Right atrium auricular region (tissue), 2 donors: ENCODE results near the gene PSD2. TPM values are rescaled to one million over a fixed set of nuclear protein-coding genes. Genes with fewer than 3 reads are reported as not detected.

Experiments used
- DNase-seq: peaks from one replicate; pipeline ENCODE4 v3.0.0-alpha.2; 2019; ENCODE audit warnings: low spot score
- H3K27ac ChIP-seq, 2 donors: fragments of 200-600 bp; sonication (generic); 1 replicate in 1 of 2; 2 replicates in 1 of 2; pipeline ENCODE4 v1.5.1; 2016 to 2019
- H3K27me3 ChIP-seq, 2 donors: fragments of 200-600 bp; sonication (generic); one replicate each; pipeline versions ENCODE4 v1.5.1 to v1.6.0; 2017 to 2019
- H3K36me3 ChIP-seq: fragments of 200-600 bp; sonication (generic); one replicate; pipeline ENCODE4 v1.5.1; 2016
- H3K4me1 ChIP-seq, 2 donors: fragments of 200-600 bp; sonication (generic); one replicate each; pipeline versions ENCODE4 v1.5.1 to v1.6.0; 2017 to 2019
- H3K4me3 ChIP-seq, 2 donors: fragments of 200-600 bp; sonication (generic); 1 replicate in 1 of 2; 2 replicates in 1 of 2; pipeline ENCODE4 v1.5.1; 2017 to 2019; ENCODE audit warnings: mild to moderate bottlenecking in 1 of 2, moderate library complexity in 1 of 2
- H3K9me3 ChIP-seq, 2 donors: fragments of 200-600 bp; sonication (generic); one replicate each; pipeline ENCODE4 v1.5.1; 2019
- CTCF ChIP-seq, 2 donors: fragments of 200-600 bp; sonication (generic); IDR thresholded peaks; one replicate each; pipeline ENCODE4 v1.5.1; 2019; ENCODE audit warnings: antibody characterized with exemption in 2 of 2
- total RNA-seq, 2 donors: library from RNA; depleted of rRNA; stranded (reverse); fragments of >200 nt; gene quantifications; one replicate each; pipeline ENCODE4 v1.1.0, GENCODE V29; 2016

PSD2 gene
- total RNA-seq, 2 donors from 2014 or later = 0.12 to 0.19 TPM

- H3K27ac ChIP-seq = no peak overlapping the region
- no peak overlapping the region for H3K4me3 ChIP-seq
- H3K36me3 ChIP-seq = no peaks in the 10 kb centered on the region
- H3K9me3 ChIP-seq = no peaks in the 10 kb centered on the region
- no peak for TF ChIP-seq CTCF (IDR thresholded peaks at IDR 0.05)
- peaks cover 0 to 36% of the 10 kb centered on the region in 2 donors for H3K4me1 ChIP-seq
- H3K27me3 ChIP-seq = peaks cover 5 to 13% of the 10 kb centered on the region in 2 donors
- DNase-seq = no peak
These were observed 44.4 kb upstream of the PSD2 start for GRCh38 chr5:139751236-139751635.

DNA sequence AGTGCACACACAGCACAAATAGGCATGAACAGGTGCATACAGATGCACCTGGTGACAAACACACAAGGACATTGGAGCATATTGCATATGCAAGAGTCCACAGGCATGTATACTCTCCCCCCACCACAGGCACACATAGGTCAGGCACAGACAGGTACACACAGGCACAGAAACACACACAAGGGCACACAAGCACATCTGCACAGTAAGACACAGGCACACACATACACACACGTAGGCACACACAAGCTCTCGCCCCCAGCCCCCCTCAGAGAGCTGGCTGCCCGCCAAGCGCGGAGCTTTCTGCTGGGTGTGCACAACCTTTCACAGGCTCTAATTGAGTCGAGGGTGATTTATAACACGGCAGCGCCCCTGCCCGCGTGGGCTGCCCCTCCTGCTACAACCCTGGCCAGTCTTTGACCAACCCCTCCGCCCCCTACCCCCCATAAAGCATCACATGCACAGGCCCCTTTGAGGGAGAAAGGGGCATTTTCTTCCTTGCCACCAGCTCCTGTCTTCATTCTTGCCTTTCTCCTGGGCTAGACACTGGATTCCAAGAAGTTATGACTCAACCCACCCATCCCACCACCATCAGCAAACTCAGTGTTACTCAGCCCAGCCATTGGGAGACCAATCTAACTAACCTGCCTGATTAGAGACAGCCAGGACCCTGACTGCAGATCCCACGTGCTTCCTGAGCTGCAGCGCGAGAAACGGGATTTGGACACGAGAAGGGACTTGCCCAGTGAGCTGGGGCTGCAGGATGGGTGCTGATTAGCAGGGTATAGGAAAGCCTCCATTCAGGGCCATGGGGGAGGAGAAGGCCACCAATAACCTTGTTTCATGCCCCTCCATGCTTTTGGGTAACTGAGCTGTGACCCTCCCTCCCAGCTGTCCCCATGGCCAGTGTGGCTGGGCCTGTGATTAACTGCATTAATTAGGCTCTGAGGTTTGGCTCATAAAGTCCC lies 42.8 kb upstream of the PSD2 start:
- Histone ChIP-seq H3K4me1 (peaks cover 0 to 22% of the 10 kb centered on the region in 2 donors), H3K4me3 (no peak overlapping the region), H3K36me3 (no peaks in the 10 kb centered on the region), H3K27me3 (peaks cover 5 to 14% of the 10 kb centered on the region in 2 donors), H3K27ac (no peak overlapping the region), H3K9me3 (no peaks in the 10 kb centered on the region)
- no peak for TF ChIP-seq CTCF (IDR thresholded peaks at IDR 0.05)
- no peak for DNase-seq

- H3K4me1 ChIP-seq = peaks cover 0 to 11% of the 10 kb centered on the region in 2 donors
- H3K27ac ChIP-seq = no peak overlapping the region
- no peak for TF ChIP-seq CTCF (IDR thresholded peaks at IDR 0.05)
- H3K27me3 ChIP-seq = peaks cover 5 to 14% of the 10 kb centered on the region in 2 donors
- H3K36me3 ChIP-seq = no peaks in the 10 kb centered on the region
- peak overlapping the region; percentile 11 to 37 for H3K4me3 ChIP-seq
- no peak for DNase-seq
- H3K9me3 ChIP-seq = no peaks in the 10 kb centered on the region
These were observed 39.5 kb upstream of the PSD2 start for GRCh38 chr5:139755892-139756671.

- no peak for TF ChIP-seq CTCF (IDR thresholded peaks at IDR 0.05)
- Histone ChIP-seq H3K4me1 (peaks cover 0 to 11% of the 10 kb centered on the region in 2 donors), H3K27me3 (peaks cover 5 to 14% of the 10 kb centered on the region in 2 donors), H3K9me3 (no peaks in the 10 kb centered on the region), H3K4me3 (no peak overlapping the region), H3K27ac (no peak overlapping the region), H3K36me3 (no peaks in the 10 kb centered on the region)
- no peak for DNase-seq
These were observed 38.6 kb upstream of the PSD2 start for GRCh38 chr5:139756971-139757370.

DNA sequence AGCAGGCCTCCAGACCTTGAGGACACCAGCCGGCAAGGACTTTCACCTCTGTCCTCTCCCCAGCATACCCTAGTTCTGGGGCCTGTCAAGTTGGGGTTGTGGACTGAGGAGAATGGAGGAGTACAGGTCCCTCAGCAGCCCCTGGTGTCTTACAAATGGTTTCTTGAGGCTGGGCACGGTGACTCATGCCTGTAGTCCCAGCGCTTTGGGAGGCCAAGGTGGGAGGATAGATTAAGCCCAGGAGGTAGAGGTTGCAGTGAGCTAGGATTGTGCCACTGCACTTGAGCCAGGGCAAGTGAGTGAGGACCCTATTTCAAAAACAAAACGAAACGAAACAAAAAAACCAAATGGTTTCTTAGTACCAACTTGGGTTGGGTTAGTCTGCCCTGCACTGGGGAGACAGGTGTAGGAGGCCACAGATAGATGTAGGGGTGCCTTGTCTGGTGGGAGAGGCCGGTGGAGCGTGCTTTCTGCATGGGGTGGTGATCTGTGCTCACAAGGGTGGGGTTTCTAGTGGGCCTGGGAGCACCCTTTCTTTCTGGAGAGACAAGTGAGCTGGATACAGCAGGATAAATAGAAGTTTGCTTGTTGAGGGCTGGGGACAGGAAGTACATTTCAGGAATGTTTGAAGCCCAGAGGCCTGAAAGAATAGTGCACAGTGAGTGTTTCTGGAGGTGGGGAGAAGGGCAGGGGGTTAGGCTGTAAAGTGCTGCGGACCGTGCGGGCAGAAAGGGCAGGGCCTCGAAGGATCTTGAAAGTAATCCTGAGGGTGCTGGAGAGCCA lies 37.7 kb upstream of the PSD2 start:
- Histone ChIP-seq H3K9me3 (no peaks in the 10 kb centered on the region), H3K4me1 (peaks cover 0 to 11% of the 10 kb centered on the region in 2 donors), H3K4me3 (no peak overlapping the region), H3K27me3 (peaks cover 5 to 14% of the 10 kb centered on the region in 2 donors), H3K36me3 (no peaks in the 10 kb centered on the region), H3K27ac (no peak overlapping the region)
- DNase-seq = no peak
- TF ChIP-seq CTCF (IDR thresholded peaks at IDR 0.05) = no peak
